ENCODE measurements around the gene NXPH2.

DNA sequence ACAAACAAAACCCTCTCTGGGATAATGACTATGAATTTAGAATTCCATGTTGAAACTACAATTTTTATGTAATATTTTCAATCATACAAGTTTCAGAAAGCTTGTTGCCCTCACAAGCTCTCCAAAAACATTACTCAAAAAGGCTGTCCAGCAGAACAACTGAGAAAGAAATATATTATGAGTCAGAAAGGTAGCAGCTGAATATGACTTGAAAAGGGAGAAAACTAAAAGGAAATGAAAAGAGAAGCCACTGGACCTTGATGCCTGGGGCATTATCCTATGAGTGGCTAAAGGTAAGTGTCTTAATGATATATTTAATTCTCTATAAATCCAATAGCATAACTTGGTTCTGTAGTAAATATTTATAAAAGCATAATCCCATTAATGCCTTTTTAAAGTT, 61.8 kb downstream of the NXPH2 start:
- no peak for TF ChIP-seq EZH2 (IDR thresholded peaks at IDR 0.05; ENCODE audit: low read length, missing control alignments)
- TF ChIP-seq, protein P1, sequence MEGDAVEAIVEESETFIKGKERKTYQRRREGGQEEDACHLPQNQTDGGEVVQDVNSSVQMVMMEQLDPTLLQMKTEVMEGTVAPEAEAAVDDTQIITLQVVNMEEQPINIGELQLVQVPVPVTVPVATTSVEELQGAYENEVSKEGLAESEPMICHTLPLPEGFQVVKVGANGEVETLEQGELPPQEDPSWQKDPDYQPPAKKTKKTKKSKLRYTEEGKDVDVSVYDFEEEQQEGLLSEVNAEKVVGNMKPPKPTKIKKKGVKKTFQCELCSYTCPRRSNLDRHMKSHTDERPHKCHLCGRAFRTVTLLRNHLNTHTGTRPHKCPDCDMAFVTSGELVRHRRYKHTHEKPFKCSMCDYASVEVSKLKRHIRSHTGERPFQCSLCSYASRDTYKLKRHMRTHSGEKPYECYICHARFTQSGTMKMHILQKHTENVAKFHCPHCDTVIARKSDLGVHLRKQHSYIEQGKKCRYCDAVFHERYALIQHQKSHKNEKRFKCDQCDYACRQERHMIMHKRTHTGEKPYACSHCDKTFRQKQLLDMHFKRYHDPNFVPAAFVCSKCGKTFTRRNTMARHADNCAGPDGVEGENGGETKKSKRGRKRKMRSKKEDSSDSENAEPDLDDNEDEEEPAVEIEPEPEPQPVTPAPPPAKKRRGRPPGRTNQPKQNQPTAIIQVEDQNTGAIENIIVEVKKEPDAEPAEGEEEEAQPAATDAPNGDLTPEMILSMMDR (conservative IDR thresholded peaks at IDR 0.05 in 1 of 2, IDR thresholded peaks at IDR 0.05 in 1 of 2; ENCODE audit: low read depth in 1 of 2, low read length in 2 of 2): no peak

All from fibroblast of lung (primary cell).